ENCODE measurements around the gene RXRA.

- TF ChIP-seq, protein P1, sequence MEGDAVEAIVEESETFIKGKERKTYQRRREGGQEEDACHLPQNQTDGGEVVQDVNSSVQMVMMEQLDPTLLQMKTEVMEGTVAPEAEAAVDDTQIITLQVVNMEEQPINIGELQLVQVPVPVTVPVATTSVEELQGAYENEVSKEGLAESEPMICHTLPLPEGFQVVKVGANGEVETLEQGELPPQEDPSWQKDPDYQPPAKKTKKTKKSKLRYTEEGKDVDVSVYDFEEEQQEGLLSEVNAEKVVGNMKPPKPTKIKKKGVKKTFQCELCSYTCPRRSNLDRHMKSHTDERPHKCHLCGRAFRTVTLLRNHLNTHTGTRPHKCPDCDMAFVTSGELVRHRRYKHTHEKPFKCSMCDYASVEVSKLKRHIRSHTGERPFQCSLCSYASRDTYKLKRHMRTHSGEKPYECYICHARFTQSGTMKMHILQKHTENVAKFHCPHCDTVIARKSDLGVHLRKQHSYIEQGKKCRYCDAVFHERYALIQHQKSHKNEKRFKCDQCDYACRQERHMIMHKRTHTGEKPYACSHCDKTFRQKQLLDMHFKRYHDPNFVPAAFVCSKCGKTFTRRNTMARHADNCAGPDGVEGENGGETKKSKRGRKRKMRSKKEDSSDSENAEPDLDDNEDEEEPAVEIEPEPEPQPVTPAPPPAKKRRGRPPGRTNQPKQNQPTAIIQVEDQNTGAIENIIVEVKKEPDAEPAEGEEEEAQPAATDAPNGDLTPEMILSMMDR (IDR thresholded peaks at IDR 0.05) = no peak
- TF ChIP-seq POLR2A (IDR thresholded peaks at IDR 0.05) = no peak
These were observed 50.9 kb downstream of the RXRA start for GRCh38 chr9:134377143-134377484.

Data from thyroid gland (tissue), 4 donors.